Astrocyte (in vitro differentiated cells and primary cell): ENCODE data around the gene CHDH. TPM values are rescaled to one million over a fixed set of nuclear protein-coding genes. Genes with fewer than 3 reads are reported as not detected.

Source experiments
- DNase-seq: peaks from one replicate; pipeline ENCODE4 v3.0.0-alpha.2; 2010; ENCODE audit warnings: low read depth
- FAIRE-seq: peaks from 2 replicates; lab custom pipeline; 2011; peaks lifted over from hg19 to GRCh38; lab: Jason Lieb, UNC
- H2AFZ ChIP-seq: 2 replicates; pipeline ENCODE4 v1.6.0; 2012; ENCODE audit warnings: low read depth, low read length, inconsistent platforms
- H3K27ac ChIP-seq: 2 replicates; pipeline ENCODE4 v1.5.1; 2011; ENCODE audit warnings: low read depth, low read length, inconsistent platforms
- H3K27me3 ChIP-seq: 2 replicates; pipeline ENCODE4 v1.6.0; 2011; ENCODE audit warnings: low read length, inconsistent platforms; ENCODE audit not compliant: insufficient read depth
- H3K36me3 ChIP-seq: 2 replicates; pipeline ENCODE4 v1.5.1; 2011; ENCODE audit warnings: low read length, inconsistent platforms; ENCODE audit not compliant: insufficient read depth
- H3K4me1 ChIP-seq: 2 replicates; pipeline ENCODE4 v1.5.1; 2011; ENCODE audit warnings: low read length, inconsistent platforms; ENCODE audit not compliant: insufficient read depth
- H3K4me2 ChIP-seq: 2 replicates; pipeline ENCODE4 v1.6.0; 2012; ENCODE audit warnings: low read length, inconsistent platforms
- H3K4me3 ChIP-seq: 2 replicates; pipeline ENCODE4 v1.5.1; 2011; ENCODE audit warnings: low read depth, mild to moderate bottlenecking, low read length, inconsistent platforms; ENCODE audit not compliant: insufficient read depth
- H3K79me2 ChIP-seq: 2 replicates; pipeline ENCODE4 v1.6.0; 2012; ENCODE audit warnings: mild to moderate bottlenecking, low read length, inconsistent platforms; ENCODE audit not compliant: insufficient read depth
- H3K9ac ChIP-seq: 2 replicates; pipeline ENCODE4 v1.6.0; 2012; ENCODE audit warnings: mild to moderate bottlenecking, low read length, inconsistent platforms
- H3K9me3 ChIP-seq: 2 replicates; pipeline ENCODE4 v1.5.1; 2012; ENCODE audit warnings: low read depth, mild to moderate bottlenecking, low read length, inconsistent platforms; ENCODE audit not compliant: insufficient read depth
- H4K20me1 ChIP-seq: 2 replicates; pipeline ENCODE4 v1.6.0; 2012; ENCODE audit warnings: low read length, inconsistent platforms; ENCODE audit not compliant: insufficient read depth
- H3K27ac Mint-ChIP-seq: one replicate; pipeline ENCODE4 v1.8.0; 2021; ENCODE audit warnings: mild to moderate bottlenecking, mixed read lengths; ENCODE audit not compliant: unreplicated experiment
- H3K27me3 Mint-ChIP-seq: one replicate; pipeline ENCODE4 v1.8.0; 2021; ENCODE audit warnings: low read depth, mixed read lengths; ENCODE audit not compliant: unreplicated experiment
- H3K36me3 Mint-ChIP-seq: one replicate; pipeline ENCODE4 v1.8.0; 2021; ENCODE audit warnings: low read depth, mixed read lengths; ENCODE audit not compliant: unreplicated experiment
- H3K4me1 Mint-ChIP-seq: one replicate; pipeline ENCODE4 v1.8.0; 2021; ENCODE audit warnings: low read depth, mixed read lengths; ENCODE audit not compliant: unreplicated experiment
- H3K4me3 Mint-ChIP-seq: one replicate; pipeline ENCODE4 v1.8.0; 2021; ENCODE audit warnings: mild to moderate bottlenecking, moderate library complexity, mixed read lengths; ENCODE audit not compliant: unreplicated experiment
- H3K9me3 Mint-ChIP-seq: one replicate; pipeline ENCODE4 v1.8.0; 2021; ENCODE audit warnings: mild to moderate bottlenecking, mixed read lengths; ENCODE audit not compliant: unreplicated experiment
- EZH2 ChIP-seq: IDR thresholded peaks from 2 replicates; pipeline ENCODE4 v1.6.1; 2012; ENCODE audit warnings: mild to moderate bottlenecking, low read length, inconsistent platforms; ENCODE audit not compliant: insufficient read depth
- total RNA-seq: library from RNA; stranded (reverse); gene quantifications from 2 replicates; pipeline ENCODE4 v1.2.1, GENCODE V29; 2021
- TF ChIP-seq, protein P1 (sequence below): IDR thresholded peaks from 2 replicates; pipeline ENCODE4 v1.5.1; 2011; ENCODE audit warnings: low read depth, mild to moderate bottlenecking, inconsistent platforms, low read length, moderate library complexity; ENCODE audit not compliant: insufficient read depth

The CHDH gene
- total RNA-seq, 1 donor from 2014 or later = 0.48 TPM

GRCh38 chr3:53850895-53851294, 4.7 kb upstream of the CHDH start:
- Mint-ChIP-seq H3K36me3 (no peaks in the 10 kb centered on the region), H3K27me3 (peaks cover 42% of the 10 kb centered on the region), H3K4me1 (no peaks in the 10 kb centered on the region), H3K27ac (no peak overlapping the region), H3K4me3 (no peak overlapping the region), H3K9me3 (peaks cover 2% of the 10 kb centered on the region)
- H3K36me3 ChIP-seq = no peaks in the 10 kb centered on the region
- no peak overlapping the region for H3K9ac ChIP-seq
- H3K9me3 ChIP-seq = no peaks in the 10 kb centered on the region
- H3K79me2 ChIP-seq = no peaks in the 10 kb centered on the region
- TF ChIP-seq EZH2 = no peak
- TF ChIP-seq, protein P1, sequence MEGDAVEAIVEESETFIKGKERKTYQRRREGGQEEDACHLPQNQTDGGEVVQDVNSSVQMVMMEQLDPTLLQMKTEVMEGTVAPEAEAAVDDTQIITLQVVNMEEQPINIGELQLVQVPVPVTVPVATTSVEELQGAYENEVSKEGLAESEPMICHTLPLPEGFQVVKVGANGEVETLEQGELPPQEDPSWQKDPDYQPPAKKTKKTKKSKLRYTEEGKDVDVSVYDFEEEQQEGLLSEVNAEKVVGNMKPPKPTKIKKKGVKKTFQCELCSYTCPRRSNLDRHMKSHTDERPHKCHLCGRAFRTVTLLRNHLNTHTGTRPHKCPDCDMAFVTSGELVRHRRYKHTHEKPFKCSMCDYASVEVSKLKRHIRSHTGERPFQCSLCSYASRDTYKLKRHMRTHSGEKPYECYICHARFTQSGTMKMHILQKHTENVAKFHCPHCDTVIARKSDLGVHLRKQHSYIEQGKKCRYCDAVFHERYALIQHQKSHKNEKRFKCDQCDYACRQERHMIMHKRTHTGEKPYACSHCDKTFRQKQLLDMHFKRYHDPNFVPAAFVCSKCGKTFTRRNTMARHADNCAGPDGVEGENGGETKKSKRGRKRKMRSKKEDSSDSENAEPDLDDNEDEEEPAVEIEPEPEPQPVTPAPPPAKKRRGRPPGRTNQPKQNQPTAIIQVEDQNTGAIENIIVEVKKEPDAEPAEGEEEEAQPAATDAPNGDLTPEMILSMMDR = no peak
- no peak overlapping the region for H2AFZ ChIP-seq
- no peaks in the 10 kb centered on the region for H4K20me1 ChIP-seq
- no peak for FAIRE-seq
- peaks cover 21% of the 10 kb centered on the region for H3K27me3 ChIP-seq
- peaks cover 5% of the 10 kb centered on the region for H3K4me1 ChIP-seq
- peak; percentile 14 for DNase-seq
- H3K4me2 ChIP-seq = no peak overlapping the region
- no peak overlapping the region for H3K4me3 ChIP-seq
- no peak overlapping the region for H3K27ac ChIP-seq

DNA sequence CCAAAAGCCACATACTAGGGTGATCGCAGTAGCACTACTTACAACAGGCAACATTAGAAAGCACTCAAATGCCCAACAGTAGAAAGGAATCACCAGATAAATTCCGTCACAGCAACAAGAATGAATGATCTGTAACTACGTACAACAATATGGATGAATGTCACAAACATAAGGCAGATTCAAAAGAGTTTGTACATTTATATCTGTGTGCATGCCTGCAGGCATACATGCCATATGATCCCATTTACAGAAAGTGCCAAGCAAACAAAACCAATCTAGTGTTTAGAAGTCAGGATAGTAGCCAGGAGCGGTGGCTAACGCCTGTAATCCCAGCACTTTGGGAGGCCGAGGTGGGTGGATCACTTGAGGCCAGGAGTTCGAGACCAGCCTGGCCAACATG, 3.7 kb upstream of the CHDH start:
- TF ChIP-seq, protein P1 = no peak
- no peak for TF ChIP-seq EZH2
- no peak for FAIRE-seq
- peaks cover 45% of the 10 kb centered on the region for H3K27me3 Mint-ChIP-seq
- no peaks in the 10 kb centered on the region for H3K36me3 Mint-ChIP-seq
- no peaks in the 10 kb centered on the region for H3K4me1 Mint-ChIP-seq
- H3K4me1 ChIP-seq = peaks cover 5% of the 10 kb centered on the region
- no peak for DNase-seq
- H3K27ac ChIP-seq = no peak overlapping the region
- no peak overlapping the region for H3K4me3 ChIP-seq
- H3K9ac ChIP-seq = no peak overlapping the region
- no peaks in the 10 kb centered on the region for H3K36me3 ChIP-seq
- no peaks in the 10 kb centered on the region for H4K20me1 ChIP-seq
- no peak overlapping the region for H3K4me3 Mint-ChIP-seq
- H2AFZ ChIP-seq = no peak overlapping the region
- H3K4me2 ChIP-seq = no peak overlapping the region
- no peaks in the 10 kb centered on the region for H3K9me3 ChIP-seq
- H3K27ac Mint-ChIP-seq = no peak overlapping the region
- peaks cover 21% of the 10 kb centered on the region for H3K27me3 ChIP-seq
- H3K9me3 Mint-ChIP-seq = peaks cover 2% of the 10 kb centered on the region
- H3K79me2 ChIP-seq = no peaks in the 10 kb centered on the region

DNA sequence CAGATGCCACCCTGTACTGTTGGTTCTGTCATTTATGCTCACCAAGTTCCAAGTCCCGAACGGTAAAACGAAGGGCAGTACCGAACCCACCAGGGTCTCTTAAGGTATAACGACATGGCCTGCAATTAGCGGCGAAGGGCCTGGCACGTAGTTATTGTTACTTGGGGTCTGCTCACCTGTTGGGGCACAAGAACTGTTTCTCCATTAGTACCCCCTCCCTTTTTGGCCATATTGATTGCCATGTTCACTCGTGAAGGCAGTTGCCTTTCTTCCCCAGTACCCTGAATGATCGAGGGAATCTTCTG, 584 bp upstream of the CHDH start:
- peaks cover 2% of the 10 kb centered on the region for H3K4me1 Mint-ChIP-seq
- Histone ChIP-seq H3K27ac (no peak overlapping the region), H2AFZ (peak overlapping the region; percentile 82), H3K9ac (no peak overlapping the region), H3K27me3 (peaks cover 24% of the 10 kb centered on the region), H3K79me2 (no peaks in the 10 kb centered on the region), H3K4me3 (no peak overlapping the region), H3K4me1 (peaks cover 8% of the 10 kb centered on the region), H4K20me1 (no peaks in the 10 kb centered on the region), H3K9me3 (no peaks in the 10 kb centered on the region), H3K36me3 (no peaks in the 10 kb centered on the region), H3K4me2 (peak overlapping the region; percentile 93)
- no peak overlapping the region for H3K27ac Mint-ChIP-seq
- no peak for FAIRE-seq
- DNase-seq = no peak
- peaks cover 38% of the 10 kb centered on the region for H3K27me3 Mint-ChIP-seq
- TF ChIP-seq, protein P1 = no peak
- TF ChIP-seq EZH2 = peak; percentile 10
- no peaks in the 10 kb centered on the region for H3K36me3 Mint-ChIP-seq
- H3K4me3 Mint-ChIP-seq = peak overlapping the region; percentile 79
- H3K9me3 Mint-ChIP-seq = peaks cover 2% of the 10 kb centered on the region
